Measurements from ENCODE around the gene TNRC6C.

Gene TNRC6C

DNA sequence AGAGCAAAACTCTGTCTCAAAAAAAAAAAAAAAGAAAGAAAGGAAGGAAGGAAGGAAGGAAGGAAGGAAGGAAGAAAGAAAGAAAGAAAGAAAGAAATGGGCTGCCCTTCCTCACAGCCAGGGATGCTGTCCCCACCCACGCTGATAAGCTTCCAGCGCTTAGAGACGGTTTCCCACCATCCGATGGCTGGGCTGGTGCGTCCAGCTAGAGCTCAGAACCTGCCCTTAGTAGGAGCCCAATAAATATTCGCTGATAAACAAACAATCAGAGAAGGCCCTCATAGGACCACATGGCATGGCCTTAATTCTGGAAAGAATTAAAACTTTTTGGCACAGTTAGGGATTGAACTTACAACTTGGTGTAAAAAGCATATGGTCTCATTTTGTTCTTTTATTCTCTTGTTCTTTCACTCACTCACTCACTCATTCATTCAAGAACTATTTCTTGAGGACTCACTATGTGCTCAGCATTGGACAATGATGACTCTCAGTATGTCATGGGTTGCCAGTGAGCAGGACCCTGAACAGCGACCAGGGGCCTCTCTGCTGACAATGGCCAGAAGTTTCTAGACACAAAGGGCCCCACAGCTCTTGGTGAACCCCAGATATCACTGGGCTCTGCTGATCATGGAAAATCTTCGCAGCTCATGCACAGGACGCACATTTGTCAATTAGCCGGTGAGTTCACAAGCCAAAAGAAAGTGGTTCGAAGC, 32.5 kb upstream of the TNRC6C start:
- TF ChIP-seq, protein P1, sequence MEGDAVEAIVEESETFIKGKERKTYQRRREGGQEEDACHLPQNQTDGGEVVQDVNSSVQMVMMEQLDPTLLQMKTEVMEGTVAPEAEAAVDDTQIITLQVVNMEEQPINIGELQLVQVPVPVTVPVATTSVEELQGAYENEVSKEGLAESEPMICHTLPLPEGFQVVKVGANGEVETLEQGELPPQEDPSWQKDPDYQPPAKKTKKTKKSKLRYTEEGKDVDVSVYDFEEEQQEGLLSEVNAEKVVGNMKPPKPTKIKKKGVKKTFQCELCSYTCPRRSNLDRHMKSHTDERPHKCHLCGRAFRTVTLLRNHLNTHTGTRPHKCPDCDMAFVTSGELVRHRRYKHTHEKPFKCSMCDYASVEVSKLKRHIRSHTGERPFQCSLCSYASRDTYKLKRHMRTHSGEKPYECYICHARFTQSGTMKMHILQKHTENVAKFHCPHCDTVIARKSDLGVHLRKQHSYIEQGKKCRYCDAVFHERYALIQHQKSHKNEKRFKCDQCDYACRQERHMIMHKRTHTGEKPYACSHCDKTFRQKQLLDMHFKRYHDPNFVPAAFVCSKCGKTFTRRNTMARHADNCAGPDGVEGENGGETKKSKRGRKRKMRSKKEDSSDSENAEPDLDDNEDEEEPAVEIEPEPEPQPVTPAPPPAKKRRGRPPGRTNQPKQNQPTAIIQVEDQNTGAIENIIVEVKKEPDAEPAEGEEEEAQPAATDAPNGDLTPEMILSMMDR (IDR thresholded peaks at IDR 0.05; ENCODE audit: low read depth, low read length), result no peak

DNA sequence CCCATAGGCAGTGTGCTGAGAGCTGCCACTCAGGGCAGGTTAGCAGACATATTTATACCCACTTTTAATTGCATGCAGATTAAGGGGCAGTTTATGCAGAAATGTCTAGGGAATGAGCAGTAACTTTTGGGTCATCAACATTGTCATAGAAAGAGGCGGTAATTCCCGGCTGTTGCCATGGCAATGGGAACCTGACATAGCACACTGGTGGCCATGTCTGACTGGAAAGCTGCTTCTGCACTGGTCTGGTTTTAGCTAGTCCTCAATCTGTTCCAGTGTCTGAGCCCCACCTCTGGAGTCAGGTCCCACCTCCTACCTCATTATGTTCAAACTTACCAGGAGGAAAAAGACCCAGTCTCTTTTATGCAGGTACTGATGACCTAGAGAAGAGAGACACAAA, 31.5 kb upstream of the TNRC6C start:
- DNase-seq (ENCODE audit: low read depth in 2 of 2), result no peak
- TF ChIP-seq, protein P1 (IDR thresholded peaks at IDR 0.05; ENCODE audit: low read depth, low read length), result no peak
- no peak overlapping the region for H3K4me3 ChIP-seq (replicated peaks in 1 of 2; ENCODE audit: low read depth in 2 of 2, low read length in 2 of 2)

More for the DNA sequence above, 32.5 kb upstream of the TNRC6C start:
- no peak for DNase-seq (ENCODE audit: low read depth in 2 of 2)
- H3K4me3 ChIP-seq (replicated peaks in 1 of 2; ENCODE audit: low read depth in 2 of 2, low read length in 2 of 2), result no peak overlapping the region

DNA sequence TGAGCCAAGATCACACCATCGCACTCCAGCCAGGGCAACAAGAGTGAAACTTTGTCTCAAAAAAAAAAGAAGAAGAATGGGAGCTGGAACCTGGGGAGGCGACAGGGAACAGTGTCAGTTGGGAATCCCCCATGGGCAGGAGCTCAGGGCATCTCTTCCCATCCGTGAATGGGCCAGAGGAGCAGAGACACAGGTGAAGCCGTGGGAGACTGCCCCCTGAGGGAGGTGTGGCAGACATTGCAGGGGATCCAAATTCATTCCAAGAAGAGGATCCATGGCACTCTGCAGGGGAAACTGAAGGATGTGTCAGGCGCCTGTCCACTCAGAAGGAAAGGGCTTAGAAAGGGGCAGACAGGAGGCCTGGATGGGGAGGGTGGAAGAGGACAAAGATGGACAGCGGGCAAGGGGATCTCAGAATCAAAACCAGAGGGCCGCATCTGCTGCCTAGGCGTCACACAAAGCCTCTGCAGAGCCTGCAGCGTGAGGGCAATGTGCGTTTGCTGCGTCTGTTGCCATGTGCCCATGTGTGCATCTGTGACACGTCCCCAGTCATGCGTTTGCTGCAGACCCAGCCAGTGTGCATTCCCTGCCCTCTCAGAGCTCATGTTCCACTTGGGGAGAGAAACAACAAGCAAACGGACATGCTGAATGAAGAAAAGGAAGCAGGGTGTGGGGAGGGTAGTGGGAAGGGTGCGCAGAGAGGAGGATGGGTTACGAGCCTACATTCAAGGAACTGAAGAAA, 30.6 kb upstream of the TNRC6C start:
- TF ChIP-seq, protein P1 (IDR thresholded peaks at IDR 0.05; ENCODE audit: low read depth, low read length), result no peak
- no peak for DNase-seq (ENCODE audit: low read depth in 2 of 2)

DNA sequence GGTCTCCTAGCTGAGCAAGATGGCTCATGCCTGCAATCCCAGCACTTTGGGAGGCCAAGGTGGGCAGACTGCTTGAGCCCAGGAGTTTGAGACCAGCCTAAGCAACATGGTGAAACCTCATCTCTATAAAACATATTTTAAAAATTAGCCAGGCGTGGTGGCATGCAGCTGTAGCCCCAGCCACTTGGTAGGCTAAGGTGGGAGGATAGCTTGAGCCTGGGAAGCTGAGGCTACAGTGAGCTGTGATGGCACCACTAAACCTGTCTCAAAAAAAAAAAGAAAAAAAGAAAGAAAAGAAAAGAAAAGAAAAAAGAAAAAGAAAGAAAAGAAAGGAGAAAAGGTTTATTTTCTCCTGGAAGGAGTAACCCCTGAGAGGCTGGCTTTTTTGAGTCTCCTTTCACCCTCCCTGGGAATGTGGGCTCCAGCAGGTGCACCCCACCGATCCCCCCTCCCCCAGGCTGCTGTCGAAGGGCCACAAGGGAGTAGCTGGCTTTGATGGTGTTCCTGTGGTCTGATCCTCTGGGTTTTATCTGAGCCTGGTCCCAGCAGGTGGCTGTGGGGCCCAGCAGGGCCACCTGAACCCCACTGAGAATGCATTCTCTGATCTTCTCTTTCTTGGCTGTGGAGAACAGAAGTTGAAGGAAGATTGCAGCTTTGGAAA, 29.9 kb upstream of the TNRC6C start:
- no peak overlapping the region for H3K4me3 ChIP-seq (replicated peaks in 1 of 2; ENCODE audit: low read depth in 2 of 2, low read length in 2 of 2)
- no peak for DNase-seq (ENCODE audit: low read depth in 2 of 2)
- TF ChIP-seq, protein P1 (IDR thresholded peaks at IDR 0.05; ENCODE audit: low read depth, low read length), result no peak

More for the DNA sequence above, 30.6 kb upstream of the TNRC6C start:
- no peak overlapping the region for H3K4me3 ChIP-seq (replicated peaks in 1 of 2; ENCODE audit: low read depth in 2 of 2, low read length in 2 of 2)

DNA sequence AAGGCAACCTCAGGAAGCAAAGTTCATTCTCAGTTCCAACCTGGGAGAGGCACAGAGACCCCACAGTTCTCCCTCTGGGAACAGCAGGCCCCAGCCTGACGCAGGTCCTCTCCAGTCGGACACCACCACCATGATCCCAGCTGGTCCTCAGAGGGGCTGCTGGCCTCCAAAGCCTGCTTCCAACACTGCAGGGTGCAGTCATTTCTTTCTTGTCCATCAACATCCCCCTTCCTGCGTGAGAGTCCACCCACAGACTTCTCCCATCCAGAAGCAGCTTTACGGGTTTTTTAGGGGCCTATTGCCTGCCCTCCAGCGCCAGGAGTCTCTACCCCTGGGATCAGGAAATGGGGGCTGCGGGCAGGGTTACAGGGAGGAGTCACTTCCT, 29.3 kb upstream of the TNRC6C start:
- H3K4me3 ChIP-seq (replicated peaks in 1 of 2; ENCODE audit: low read depth in 2 of 2, low read length in 2 of 2), result no peak overlapping the region
- no peak for DNase-seq (ENCODE audit: low read depth in 2 of 2)
- TF ChIP-seq, protein P1 (IDR thresholded peaks at IDR 0.05; ENCODE audit: low read depth, low read length), result no peak

DNA sequence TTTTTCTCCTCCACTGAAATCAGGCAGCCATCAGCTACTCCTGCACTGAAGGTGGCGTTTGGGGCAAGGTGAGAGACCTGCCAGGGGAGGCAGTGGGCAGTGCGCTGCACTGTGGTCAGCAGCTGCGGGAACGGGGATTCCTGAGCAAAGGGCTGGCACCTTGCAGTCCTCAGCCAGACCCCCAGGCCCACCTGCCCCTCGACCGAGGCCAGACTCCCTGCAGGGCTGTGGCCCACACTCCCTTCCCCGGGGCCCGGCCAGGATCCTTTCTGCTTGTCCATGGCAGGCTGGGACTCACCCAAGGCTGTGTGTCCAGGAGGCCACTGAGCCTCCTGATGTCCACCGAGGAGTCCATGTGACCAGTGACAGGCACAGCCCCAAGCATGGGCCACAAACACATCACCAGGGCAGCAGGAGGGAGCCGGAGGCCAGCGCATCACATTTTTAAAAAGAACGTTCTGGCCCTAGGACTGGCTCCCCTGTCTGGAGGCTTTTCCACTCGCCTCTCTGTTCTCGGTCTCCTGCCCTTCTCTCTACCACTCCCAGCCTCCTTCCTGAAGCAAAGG, 28.5 kb upstream of the TNRC6C start:
- no peak overlapping the region for H3K4me3 ChIP-seq (replicated peaks in 1 of 2; ENCODE audit: low read depth in 2 of 2, low read length in 2 of 2)
- TF ChIP-seq, protein P1 (IDR thresholded peaks at IDR 0.05; ENCODE audit: low read depth, low read length), result no peak
- DNase-seq (ENCODE audit: low read depth in 2 of 2), result no peak

Data from cardiac fibroblast (primary cell).